Karpas-422 (cell line): Measurements from ENCODE around the gene COL8A2. TPM values are rescaled to one million over a fixed set of nuclear protein-coding genes. Genes with fewer than 3 reads are reported as not detected.

Experiments used
- DNase-seq: peaks from one replicate; pipeline ENCODE4 v3.0.0-alpha.2; 2015
- H2AFZ ChIP-seq: fragments of 200-600 bp; sonication (generic); 2 replicates; pipeline ENCODE4 v1.6.1; 2014; ENCODE audit warnings: antibody characterized with exemption, low read length, mixed read lengths
- H3K27ac ChIP-seq: fragments of 200-600 bp; sonication (generic); 2 replicates; pipeline ENCODE4 v1.5.1; 2014; ENCODE audit warnings: mild to moderate bottlenecking, low read length, moderate library complexity
- H3K27me3 ChIP-seq: fragments of 200-600 bp; sonication (generic); 2 replicates; pipeline ENCODE4 v1.6.1; 2014; ENCODE audit warnings: low read length, mixed read lengths
- H3K36me3 ChIP-seq: fragments of 200-600 bp; sonication (generic); 2 replicates; pipeline ENCODE4 v1.6.1; 2014; ENCODE audit warnings: low read length, mixed read lengths; ENCODE audit not compliant: insufficient read depth
- H3K4me1 ChIP-seq: fragments of 200-600 bp; sonication (generic); 2 replicates; pipeline ENCODE4 v1.6.1; 2014; ENCODE audit warnings: mild to moderate bottlenecking, low read length, mixed read lengths
- H3K4me2 ChIP-seq: fragments of 200-600 bp; sonication (generic); 2 replicates; pipeline ENCODE4 v1.6.1; 2014; ENCODE audit warnings: low read length, low read depth, mild to moderate bottlenecking; ENCODE audit not compliant: poor library complexity, severe bottlenecking
- H3K4me3 ChIP-seq: fragments of 200-600 bp; sonication (generic); 2 replicates; pipeline ENCODE4 v1.5.1; 2014; ENCODE audit warnings: mild to moderate bottlenecking, antibody characterized with exemption, low read length, mixed read lengths
- H3K79me2 ChIP-seq: fragments of 200-600 bp; sonication (generic); 2 replicates; pipeline ENCODE4 v1.6.1; 2014; ENCODE audit warnings: mild to moderate bottlenecking, low read length, mixed read lengths
- H3K9ac ChIP-seq: fragments of 200-600 bp; sonication (generic); 2 replicates; pipeline ENCODE4 v1.6.0; 2014; ENCODE audit warnings: low read length
- H3K9me2 ChIP-seq: fragments of 200-600 bp; sonication (generic), shearing (Covaris generic); replicated peaks from 2 replicates; pipeline ENCODE4 v1.6.0; 2014; ENCODE audit warnings: mild to moderate bottlenecking, low read length, moderate library complexity; ENCODE audit not compliant: insufficient read depth
- H3K9me3 ChIP-seq: fragments of 300-700, 200-600 bp; sonication (generic); 2 replicates; pipeline ENCODE4 v1.6.1; 2014; ENCODE audit warnings: low read length, mixed read lengths
- H4K20me1 ChIP-seq: fragments of 200-600 bp; sonication (generic); 2 replicates; pipeline ENCODE4 v1.6.1; 2014; ENCODE audit warnings: mild to moderate bottlenecking, antibody characterized with exemption, low read length, low read depth; ENCODE audit not compliant: insufficient read depth
- total RNA-seq: library from RNA; depleted of rRNA; stranded (reverse); fragments of >200 nt; shearing (Covaris generic); gene quantifications from 2 replicates; pipeline ENCODE4 v1.2.3, GENCODE V29; 2014; ENCODE audit warnings: low replicate concordance

COL8A2 gene
- total RNA-seq, 1 experiment from 2014 or later = not detected

DNA sequence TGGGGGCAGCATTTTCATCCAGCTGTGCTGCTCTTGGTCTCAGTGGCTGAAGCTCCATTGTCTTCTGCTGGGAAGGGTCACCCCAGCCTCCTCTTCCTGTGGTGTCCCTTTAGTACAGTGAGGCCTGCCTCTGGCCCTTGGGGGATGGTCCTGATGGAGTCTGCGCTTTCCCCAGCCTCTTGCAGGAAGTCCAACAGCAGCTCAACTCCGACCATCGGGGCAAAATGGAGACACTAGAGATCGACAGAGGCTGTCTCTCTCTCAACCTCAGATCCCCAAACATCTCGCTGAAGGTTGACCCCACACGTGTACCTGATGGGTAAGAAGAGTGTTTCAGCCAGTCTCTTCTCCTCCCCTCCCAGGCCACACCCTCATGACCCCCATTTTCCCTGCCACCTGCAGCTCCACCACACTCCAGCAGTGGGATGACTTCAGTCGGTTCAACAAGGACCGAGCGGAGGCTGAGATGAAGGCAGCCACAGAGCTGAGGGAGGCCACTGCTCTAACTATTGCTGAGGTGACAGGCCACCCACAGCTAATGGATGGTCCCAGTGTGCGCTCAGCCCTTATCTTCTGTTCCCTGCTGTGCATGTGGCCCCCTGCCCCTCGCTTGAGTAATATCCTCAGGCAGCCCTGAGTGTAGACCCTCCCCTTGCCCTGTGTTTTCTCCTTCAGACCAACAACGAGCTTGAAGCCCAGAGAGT is 38.3 kb downstream of the COL8A2 start:
- DNase-seq = no peak
- H3K27me3 ChIP-seq = no peaks in the 10 kb centered on the region
- peak overlapping the region; percentile 18; the same call in 1 of the 2 replicates for H2AFZ ChIP-seq
- H3K4me1 ChIP-seq = peaks cover 21% of the 10 kb centered on the region
- no peaks in the 10 kb centered on the region for H3K36me3 ChIP-seq
- H3K79me2 ChIP-seq = peaks cover 22% of the 10 kb centered on the region
- H3K9me2 ChIP-seq = no peaks in the 10 kb centered on the region
- H3K4me2 ChIP-seq = no peak overlapping the region
- H3K9me3 ChIP-seq = no peaks in the 10 kb centered on the region
- no peak overlapping the region for H3K27ac ChIP-seq
- H4K20me1 ChIP-seq = 0 out of 2 replicates have a peak, but pooled peaks cover 4% of the 10 kb centered on the region
- H3K9ac ChIP-seq = no peak overlapping the region
- H3K4me3 ChIP-seq = no peak overlapping the region

GRCh38 chr1:36085686-36086526 is 39.1 kb downstream of the COL8A2 start:
- Histone ChIP-seq H2AFZ (no peak overlapping the region), H3K9me2 (no peaks in the 10 kb centered on the region), H4K20me1 (0 out of 2 replicates have a peak, but pooled peaks cover 4% of the 10 kb centered on the region), H3K27me3 (no peaks in the 10 kb centered on the region), H3K4me1 (peaks cover 21% of the 10 kb centered on the region), H3K4me2 (no peak overlapping the region), H3K9ac (no peak overlapping the region), H3K4me3 (no peak overlapping the region), H3K36me3 (no peaks in the 10 kb centered on the region), H3K9me3 (no peaks in the 10 kb centered on the region), H3K79me2 (peaks cover 20% of the 10 kb centered on the region), H3K27ac (no peak overlapping the region)
- no peak for DNase-seq

GRCh38 chr1:36085126-36085525 is 39.9 kb downstream of the COL8A2 start:
- Histone ChIP-seq H3K27ac (no peak overlapping the region), H3K4me2 (no peak overlapping the region), H3K9me2 (no peaks in the 10 kb centered on the region), H3K4me1 (peaks cover 18% of the 10 kb centered on the region), H3K27me3 (no peaks in the 10 kb centered on the region), H3K36me3 (no peaks in the 10 kb centered on the region), H3K9me3 (no peaks in the 10 kb centered on the region), H2AFZ (no peak overlapping the region), H3K9ac (no peak overlapping the region), H3K79me2 (peaks cover 14% of the 10 kb centered on the region), H3K4me3 (no peak overlapping the region), H4K20me1 (0 out of 2 replicates have a peak, but pooled peaks cover 4% of the 10 kb centered on the region)
- DNase-seq = no peak

DNA sequence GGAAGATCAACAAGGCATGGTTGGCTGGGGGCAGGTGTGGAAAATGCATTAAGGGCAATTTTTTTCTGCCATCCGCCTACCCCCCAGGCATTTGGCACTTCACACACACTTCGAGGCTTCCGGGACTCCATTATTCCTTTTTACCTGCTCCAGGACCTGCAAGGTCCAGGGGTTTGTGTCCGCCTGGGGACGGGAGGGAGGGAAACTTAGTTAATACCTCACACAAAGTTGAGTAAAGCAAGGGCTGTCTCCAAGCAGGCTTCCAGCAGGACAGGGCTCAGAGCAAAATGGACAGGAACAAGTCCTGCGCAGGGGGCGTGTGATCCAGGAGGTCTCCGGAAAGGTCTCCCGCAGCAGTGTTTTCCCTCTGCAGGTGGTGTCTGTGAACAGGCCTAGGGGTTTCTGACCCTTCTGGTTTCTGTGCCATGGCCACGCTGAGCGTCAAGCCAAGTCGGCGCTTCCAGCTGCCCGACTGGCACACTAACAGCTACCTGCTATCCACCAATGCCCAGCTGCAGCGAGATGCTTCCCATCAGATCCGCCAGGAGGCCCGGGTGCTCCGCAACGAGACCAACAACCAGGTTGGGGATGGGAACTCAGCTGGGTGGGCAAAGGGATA is 40.4 kb downstream of the COL8A2 start:
- Histone ChIP-seq H3K4me3 (no peak overlapping the region), H3K9ac (no peak overlapping the region), H3K4me2 (no peak overlapping the region), H3K9me2 (no peaks in the 10 kb centered on the region), H3K36me3 (no peaks in the 10 kb centered on the region), H3K27ac (no peak overlapping the region), H2AFZ (no peak overlapping the region), H3K9me3 (no peaks in the 10 kb centered on the region), H3K27me3 (no peaks in the 10 kb centered on the region), H4K20me1 (0 out of 2 replicates have a peak, but pooled peaks cover 3% of the 10 kb centered on the region), H3K4me1 (peaks cover 13% of the 10 kb centered on the region), H3K79me2 (peaks cover 8% of the 10 kb centered on the region)
- no peak for DNase-seq

- Histone ChIP-seq H3K9me2 (no peaks in the 10 kb centered on the region), H3K4me2 (no peak within 1 kb of the TSS), H4K20me1 (no peaks in the 10 kb centered on the region), H3K9ac (no peak within 1 kb of the TSS), H3K36me3 (no peaks in the 10 kb centered on the region), H3K27me3 (no peaks in the 10 kb centered on the region), H3K9me3 (no peaks in the 10 kb centered on the region), H2AFZ (no peak within 1 kb of the TSS), H3K4me3 (no peak within 1 kb of the TSS), H3K79me2 (peaks cover 1% of the 10 kb centered on the region), H3K27ac (no peak within 1 kb of the TSS), H3K4me1 (peaks cover 11% of the 10 kb centered on the region)
- no peak for DNase-seq
Observed at GRCh38 chr1:36083635-36084496, 41.2 kb downstream of the COL8A2 start, which contains the start of gene TEKT2. Gene TEKT2, plus strand, starts transcription at chr1:36084094. Its CDS starts 828 bp downstream, at chr1:36084922.

GRCh38 chr1:36083219-36083618 is 41.8 kb downstream of the COL8A2 start:
- Histone ChIP-seq H3K36me3 (no peaks in the 10 kb centered on the region), H3K4me2 (no peak overlapping the region), H2AFZ (no peak overlapping the region), H3K4me3 (no peak overlapping the region), H3K79me2 (no peaks in the 10 kb centered on the region), H3K9me3 (no peaks in the 10 kb centered on the region), H3K27ac (no peak overlapping the region), H3K4me1 (peaks cover 8% of the 10 kb centered on the region), H4K20me1 (no peaks in the 10 kb centered on the region), H3K9me2 (no peaks in the 10 kb centered on the region), H3K27me3 (no peaks in the 10 kb centered on the region), H3K9ac (no peak overlapping the region)
- DNase-seq = no peak

DNA sequence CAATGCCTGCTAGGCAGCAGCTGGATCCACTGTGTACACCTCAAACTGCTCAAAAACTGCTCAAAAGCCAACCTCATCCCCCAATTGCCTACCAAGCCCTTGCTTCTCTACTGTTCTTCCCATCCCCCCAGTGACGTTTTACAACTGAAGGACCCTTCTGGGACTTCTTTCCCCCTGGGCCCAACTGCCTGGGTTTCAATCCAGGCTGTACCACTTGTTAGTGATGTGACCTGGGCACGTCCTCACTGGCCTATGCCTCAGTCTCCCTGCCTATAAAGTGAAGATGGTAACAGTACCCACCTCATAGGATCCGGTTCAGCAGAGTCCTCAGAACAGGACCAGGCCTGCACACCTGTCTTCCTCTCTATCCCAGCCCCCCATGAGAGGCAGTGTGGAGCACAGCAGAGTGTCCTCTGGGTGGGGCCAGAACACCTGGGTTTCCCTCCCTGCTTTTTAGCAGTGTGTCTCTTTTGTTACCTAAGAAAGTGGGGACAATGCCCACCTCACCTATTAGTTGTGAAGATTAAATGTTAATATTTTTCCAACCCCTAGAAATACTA is 43.0 kb downstream of the COL8A2 start:
- no peaks in the 10 kb centered on the region for H3K27me3 ChIP-seq
- peaks cover 4% of the 10 kb centered on the region; the same call in 1 of the 2 replicates for H3K4me1 ChIP-seq
- H3K79me2 ChIP-seq = no peaks in the 10 kb centered on the region
- no peaks in the 10 kb centered on the region for H3K9me2 ChIP-seq
- H3K9ac ChIP-seq = no peak overlapping the region
- H3K9me3 ChIP-seq = no peaks in the 10 kb centered on the region
- no peak overlapping the region for H3K4me2 ChIP-seq
- H3K36me3 ChIP-seq = no peaks in the 10 kb centered on the region
- DNase-seq = no peak
- H3K4me3 ChIP-seq = no peak overlapping the region
- H2AFZ ChIP-seq = no peak overlapping the region
- no peak overlapping the region for H3K27ac ChIP-seq
- H4K20me1 ChIP-seq = no peaks in the 10 kb centered on the region
